Ectodermal cell (in vitro differentiated cells): ENCODE data around the gene RIPPLY3.
"Not testable (repeated sequence)": the region's sequence is repeated elsewhere in the genome, so short reads cannot be mapped to it uniquely, and the experiment has no call there.

Experiments used
- H3K27ac ChIP-seq: 2 replicates; pipeline ENCODE4 v1.7.0; 2013; ENCODE audit warnings: mild to moderate bottlenecking, low read depth, low read length; ENCODE audit not compliant: insufficient read depth, poor library complexity, severe bottlenecking
- H3K27me3 ChIP-seq: 2 replicates; pipeline ENCODE4 v1.7.0; 2013; ENCODE audit warnings: mild to moderate bottlenecking, low read length; ENCODE audit not compliant: insufficient read depth, control insufficient read depth, poor library complexity, severe bottlenecking
- H3K36me3 ChIP-seq: one replicate; pipeline ENCODE4 v1.7.0; 2013; ENCODE audit warnings: low read length; ENCODE audit not compliant: control insufficient read depth, insufficient read depth
- H3K4me1 ChIP-seq: one replicate; pipeline ENCODE4 v1.7.0; 2013; ENCODE audit warnings: low read length; ENCODE audit not compliant: control insufficient read depth, insufficient read depth
- H3K4me3 ChIP-seq: 2 replicates; pipeline ENCODE4 v1.7.0; 2013; ENCODE audit warnings: low read depth, low read length, control low read depth; ENCODE audit not compliant: insufficient read depth
- H3K9me3 ChIP-seq: 2 replicates; pipeline ENCODE4 v1.7.0; 2013; ENCODE audit warnings: mild to moderate bottlenecking, low read length, moderate library complexity; ENCODE audit not compliant: control insufficient read depth
- WGBS, 2 experiments: methylation state at CpG; one replicate each; pipeline ENCODE4 v1.1.7; 2013; ENCODE audit warnings: missing lambda C conversion rate in 2 of 2; 5-methylcytosine and 5-hydroxymethylcytosine counted together

RIPPLY3 gene

GRCh38 chr21:36981977-36982700 lies 24.4 kb upstream of the RIPPLY3 start:
- 77 to 79% methylated on average over 6 of the region's 6 CpGs for WGBS, 2 experiments
- Histone ChIP-seq H3K4me1 (no peaks in the 10 kb centered on the region), H3K4me3 (no peak overlapping the region), H3K27ac (no peak overlapping the region), H3K36me3 (no peaks in the 10 kb centered on the region), H3K27me3 (peaks cover 32% of the 10 kb centered on the region), H3K9me3 (no peaks in the 10 kb centered on the region)

- no peaks in the 10 kb centered on the region for H3K9me3 ChIP-seq
- 94 to 98% methylated on average over 9 of the region's 9 CpGs for WGBS, 2 experiments
- no peaks in the 10 kb centered on the region for H3K36me3 ChIP-seq
- no peak overlapping the region for H3K4me3 ChIP-seq
- H3K4me1 ChIP-seq, result no peaks in the 10 kb centered on the region
- no peak overlapping the region for H3K27ac ChIP-seq
- H3K27me3 ChIP-seq, result peaks cover 17% of the 10 kb centered on the region
Observed at GRCh38 chr21:36985751-36986594, 20.5 kb upstream of the RIPPLY3 start.

- Histone ChIP-seq H3K4me1 (no peaks in the 10 kb centered on the region), H3K36me3 (no peaks in the 10 kb centered on the region), H3K27ac (no peak overlapping the region), H3K4me3 (no peak overlapping the region), H3K27me3 (peaks cover 7% of the 10 kb centered on the region), H3K9me3 (no peaks in the 10 kb centered on the region)
Observed at GRCh38 chr21:36987845-36988244, 18.7 kb upstream of the RIPPLY3 start.

GRCh38 chr21:36988536-36988935 lies 18.0 kb upstream of the RIPPLY3 start:
- Histone ChIP-seq H3K27me3 (peaks cover 7% of the 10 kb centered on the region), H3K4me3 (no peak overlapping the region), H3K9me3 (no peaks in the 10 kb centered on the region), H3K36me3 (no peaks in the 10 kb centered on the region), H3K4me1 (no peaks in the 10 kb centered on the region), H3K27ac (no peak overlapping the region)
- WGBS, 2 experiments, result 93 to 97% methylated on average over 4 of the region's 4 CpGs

GRCh38 chr21:36989199-36989698 lies 17.3 kb upstream of the RIPPLY3 start:
- not testable (repeated sequence) for H3K27me3 ChIP-seq

DNA sequence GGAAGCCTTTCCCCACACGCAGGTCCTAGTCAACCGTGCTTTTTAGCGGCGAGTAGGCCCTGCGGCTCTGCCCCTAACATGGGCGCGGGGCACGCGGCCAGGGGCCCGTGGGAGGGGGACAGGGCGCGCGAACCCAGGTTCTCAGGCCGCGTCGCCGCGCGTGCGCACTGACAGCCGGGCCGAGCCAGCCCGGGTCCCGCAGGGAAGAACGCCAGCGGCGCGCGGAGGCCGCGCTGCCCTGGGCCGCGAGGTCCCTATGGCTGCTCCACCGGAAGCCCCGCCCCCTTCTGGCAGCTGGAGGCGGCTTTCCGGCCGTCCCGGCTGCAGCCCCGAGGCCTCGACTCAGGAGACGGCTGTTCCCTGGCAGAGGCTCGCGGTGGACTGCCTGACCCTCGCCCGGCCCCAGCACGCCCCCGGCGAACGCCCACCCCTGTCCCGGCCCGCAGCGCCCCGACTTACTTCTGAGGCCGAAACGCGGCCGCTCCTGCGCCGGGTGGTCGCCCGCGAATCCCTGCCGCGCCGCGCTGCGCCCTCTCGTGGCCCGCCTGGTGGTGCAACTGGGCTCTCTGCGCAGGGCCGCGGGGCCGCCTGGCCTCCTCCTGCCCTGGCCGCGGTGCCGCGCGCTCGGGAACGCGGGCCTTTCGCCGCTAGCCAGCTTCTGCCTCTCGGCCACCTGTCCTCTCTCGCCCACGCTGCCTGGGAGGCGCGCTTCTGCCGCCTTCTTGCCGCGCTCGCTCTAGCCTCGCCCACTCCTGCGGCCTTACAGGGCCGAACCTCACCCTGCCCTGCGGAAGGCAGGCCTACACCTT lies 16.6 kb upstream of the RIPPLY3 start:
- Histone ChIP-seq H3K9me3 (no peaks in the 10 kb centered on the region), H3K4me3 (peak overlapping the region; percentile 58), H3K4me1 (no peaks in the 10 kb centered on the region), H3K36me3 (no peaks in the 10 kb centered on the region), H3K27me3 (peaks cover 7% of the 10 kb centered on the region), H3K27ac (peak overlapping the region; percentile 91)
- 1% methylated on average over 97 of the region's 97 CpGs for WGBS, 2 experiments

More at GRCh38 chr21:36989199-36989698, 17.3 kb upstream of the RIPPLY3 start:
- H3K36me3 ChIP-seq, H3K4me1 ChIP-seq, H3K9me3 ChIP-seq: not testable (repeated sequence)
- H3K4me3 ChIP-seq, result peak overlapping the region; percentile 58
- WGBS, 2 experiments, result 71 to 73% methylated on average over 22 of the region's 22 CpGs
- peak overlapping the region; percentile 44 for H3K27ac ChIP-seq

GRCh38 chr21:36990508-36991205 lies 15.8 kb upstream of the RIPPLY3 start:
- peak overlapping the region; percentile 91 for H3K27ac ChIP-seq
- H3K4me1 ChIP-seq, result no peaks in the 10 kb centered on the region
- H3K27me3 ChIP-seq, result peaks cover 7% of the 10 kb centered on the region
- WGBS, 2 experiments, result 38 to 43% methylated on average over 20 to 21 of the region's 21 CpGs
- H3K36me3 ChIP-seq, result no peaks in the 10 kb centered on the region
- H3K4me3 ChIP-seq, result peak overlapping the region; percentile 58
- no peaks in the 10 kb centered on the region for H3K9me3 ChIP-seq

- H3K4me3 ChIP-seq, result no peak overlapping the region
- H3K4me1 ChIP-seq, result no peaks in the 10 kb centered on the region
- peaks cover 7% of the 10 kb centered on the region for H3K27me3 ChIP-seq
- H3K9me3 ChIP-seq, result no peaks in the 10 kb centered on the region
- WGBS, 2 experiments, result 77 to 82% methylated on average over 7 of the region's 7 CpGs
- H3K27ac ChIP-seq, result no peak overlapping the region
- no peaks in the 10 kb centered on the region for H3K36me3 ChIP-seq
Observed at GRCh38 chr21:36992671-36993070, 13.8 kb upstream of the RIPPLY3 start.

DNA sequence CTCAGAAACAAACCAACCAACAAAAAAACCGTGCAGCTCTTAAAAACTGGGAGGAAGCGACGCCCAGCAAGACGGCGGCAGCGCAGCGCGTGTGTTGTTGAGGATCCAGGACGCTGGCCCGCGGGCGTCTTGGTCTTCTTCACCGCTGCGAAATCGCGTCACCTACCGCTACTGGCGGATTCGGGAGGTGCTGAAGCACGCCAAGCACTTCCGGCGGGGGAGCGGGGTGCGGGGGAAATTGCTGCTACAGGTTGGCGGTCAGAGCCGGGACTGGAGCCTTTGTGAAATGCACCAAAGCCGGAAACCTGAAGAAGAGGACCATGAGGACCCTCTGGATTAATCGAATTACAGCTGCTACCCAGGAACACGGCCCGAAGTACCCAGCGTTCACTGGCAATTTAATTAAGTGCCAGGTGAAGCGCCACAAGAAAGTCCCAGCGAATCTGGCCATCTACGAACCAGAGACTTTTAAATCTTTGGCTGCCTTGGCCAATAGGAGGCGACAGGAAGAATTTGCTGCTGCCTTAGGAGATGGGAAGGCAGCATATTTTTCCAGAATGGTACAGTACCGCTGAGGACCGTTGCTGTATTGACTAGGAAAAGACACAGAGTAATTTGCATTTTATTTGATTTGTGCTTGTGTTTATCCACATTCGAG lies 11.9 kb upstream of the RIPPLY3 start:
- H3K4me3 ChIP-seq, result no peak overlapping the region
- H3K4me1 ChIP-seq, result no peaks in the 10 kb centered on the region
- H3K36me3 ChIP-seq, result no peaks in the 10 kb centered on the region
- H3K27ac ChIP-seq, result no peak overlapping the region
- WGBS, 2 experiments, result 92 to 94% methylated on average over 38 of the region's 38 CpGs
- peaks cover 7% of the 10 kb centered on the region for H3K27me3 ChIP-seq
- no peaks in the 10 kb centered on the region for H3K9me3 ChIP-seq
